GM13977 (cell line): ENCODE results near the gene TRAPPC2L.

Source experiments
- DNase-seq: peaks from one replicate; pipeline ENCODE4 v3.0.0; 2012; ENCODE audit warnings: low spot score
- in situ Hi-C: fragments of 300-500 bp; cut with MboI; formaldehyde crosslinking; loops from one replicate; pipeline ENCODE4 v1.12.0; 2022; ENCODE audit warnings: low sequenced_read_pairs, low pct_unique_long_range_greater_than_20kb, mixed read lengths, inconsistent platforms; ENCODE audit not compliant: unreplicated experiment
- TF ChIP-seq, protein P1 (sequence below): IDR thresholded peaks from 2 replicates; pipeline ENCODE4 v1.5.1; 2012; ENCODE audit warnings: mild to moderate bottlenecking, control low read depth; ENCODE audit not compliant: insufficient read depth; ENCODE audit errors: extremely low read depth, missing control alignments

TRAPPC2L gene

GRCh38 chr16:88895335-88895734 lies 38.4 kb downstream of the TRAPPC2L start:
- TF ChIP-seq, protein P1, sequence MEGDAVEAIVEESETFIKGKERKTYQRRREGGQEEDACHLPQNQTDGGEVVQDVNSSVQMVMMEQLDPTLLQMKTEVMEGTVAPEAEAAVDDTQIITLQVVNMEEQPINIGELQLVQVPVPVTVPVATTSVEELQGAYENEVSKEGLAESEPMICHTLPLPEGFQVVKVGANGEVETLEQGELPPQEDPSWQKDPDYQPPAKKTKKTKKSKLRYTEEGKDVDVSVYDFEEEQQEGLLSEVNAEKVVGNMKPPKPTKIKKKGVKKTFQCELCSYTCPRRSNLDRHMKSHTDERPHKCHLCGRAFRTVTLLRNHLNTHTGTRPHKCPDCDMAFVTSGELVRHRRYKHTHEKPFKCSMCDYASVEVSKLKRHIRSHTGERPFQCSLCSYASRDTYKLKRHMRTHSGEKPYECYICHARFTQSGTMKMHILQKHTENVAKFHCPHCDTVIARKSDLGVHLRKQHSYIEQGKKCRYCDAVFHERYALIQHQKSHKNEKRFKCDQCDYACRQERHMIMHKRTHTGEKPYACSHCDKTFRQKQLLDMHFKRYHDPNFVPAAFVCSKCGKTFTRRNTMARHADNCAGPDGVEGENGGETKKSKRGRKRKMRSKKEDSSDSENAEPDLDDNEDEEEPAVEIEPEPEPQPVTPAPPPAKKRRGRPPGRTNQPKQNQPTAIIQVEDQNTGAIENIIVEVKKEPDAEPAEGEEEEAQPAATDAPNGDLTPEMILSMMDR, result no peak
- DNase-seq, result no peak
- in situ Hi-C loops, result no loop called here

- no peak for DNase-seq
- in situ Hi-C loops, result no loop called here
- TF ChIP-seq, protein P1, result no peak
Observed at GRCh38 chr16:88896238-88897070, 39.5 kb downstream of the TRAPPC2L start.

GRCh38 chr16:88897696-88898425 lies 40.9 kb downstream of the TRAPPC2L start:
- in situ Hi-C loops, result no loop called here
- TF ChIP-seq, protein P1, result no peak
- DNase-seq, result no peak

DNA sequence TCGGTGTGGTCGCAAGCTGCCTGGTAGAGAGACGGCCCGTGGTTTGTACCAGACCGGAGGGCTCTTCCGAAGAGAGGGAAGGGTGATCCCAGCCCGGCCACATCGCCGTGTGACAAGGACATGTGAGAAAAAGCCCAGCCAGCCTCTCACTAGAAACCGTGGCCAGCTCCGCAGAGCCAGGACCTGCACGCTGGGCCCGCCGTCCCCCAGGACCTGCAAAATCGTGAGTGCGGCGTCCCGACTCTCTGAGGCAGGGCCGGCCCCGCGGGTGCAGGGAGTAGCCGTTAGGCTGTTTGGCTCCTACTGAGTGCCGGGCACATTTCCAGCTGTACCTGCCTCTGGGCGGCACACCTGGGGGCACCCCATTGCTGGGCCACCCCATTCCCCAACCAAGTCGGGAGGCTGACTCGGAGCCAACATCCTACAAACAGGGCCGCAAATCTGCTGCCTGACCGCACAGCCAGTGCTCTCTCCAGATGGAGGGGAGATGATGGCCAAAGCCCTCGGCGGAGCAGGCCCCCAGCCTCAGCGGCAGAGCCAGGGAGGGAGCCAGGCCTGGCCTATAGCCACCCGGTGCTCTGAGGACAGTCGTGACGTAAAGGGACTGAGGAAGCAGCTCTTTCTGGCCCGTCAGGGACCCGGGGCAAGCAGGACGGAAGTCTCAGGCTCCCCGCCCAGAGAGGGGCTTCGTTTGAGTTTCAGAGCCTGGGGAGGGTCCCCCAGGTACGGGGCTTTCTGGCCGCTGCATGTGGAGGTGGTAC lies 43.2 kb downstream of the TRAPPC2L start:
- DNase-seq, result no peak
- TF ChIP-seq, protein P1, result no peak
- in situ Hi-C loops, result no loop called here

GRCh38 chr16:88900662-88901052 lies 43.7 kb downstream of the TRAPPC2L start:
- no peak for DNase-seq
- TF ChIP-seq, protein P1, result no peak
- in situ Hi-C loops, result no loop called here

DNA sequence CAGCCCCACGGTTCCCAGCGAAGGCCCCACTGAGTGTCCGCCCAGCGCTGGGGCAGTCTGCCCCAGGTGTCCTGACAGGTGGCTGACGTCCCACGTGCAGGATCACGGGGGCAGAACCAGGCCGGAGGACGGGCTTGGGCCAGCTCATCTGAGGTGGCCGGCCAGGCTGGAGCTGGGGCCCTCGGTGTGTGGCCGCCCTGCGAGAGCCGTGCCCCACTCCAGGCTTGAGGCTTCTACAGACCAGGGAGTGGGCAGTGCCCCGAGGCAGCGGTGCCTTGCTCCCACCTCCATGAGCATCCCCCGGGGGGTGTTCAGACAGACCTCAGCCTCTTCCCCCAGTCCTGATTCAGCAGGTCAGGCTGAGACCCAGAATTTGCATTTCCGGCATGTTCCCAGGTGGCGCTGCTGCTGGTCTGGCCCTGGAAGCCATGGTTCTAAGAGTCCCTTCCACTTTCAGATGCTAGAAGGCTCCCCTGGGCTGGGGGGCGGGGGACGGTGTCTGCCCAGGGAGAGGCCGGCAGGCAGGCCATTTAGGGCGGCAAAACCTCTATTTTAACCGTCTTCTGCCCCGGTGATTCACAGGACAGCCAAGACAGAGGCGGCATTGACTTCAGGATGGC lies 44.9 kb downstream of the TRAPPC2L start:
- in situ Hi-C loops, result no loop called here
- DNase-seq, result no peak
- TF ChIP-seq, protein P1, result no peak
